ENCODE measurements around the gene PIP4K2A. TPM values are rescaled to one million over a fixed set of nuclear protein-coding genes. Genes with fewer than 3 reads are reported as not detected.
A peak's percentile ranks its signal among the peaks of the same experiment; 100 is the strongest.

Gene PIP4K2A
- total and polyA plus RNA-seq, 4 donors, result 7.3 to 42.2 (median 27.6) TPM

DNA sequence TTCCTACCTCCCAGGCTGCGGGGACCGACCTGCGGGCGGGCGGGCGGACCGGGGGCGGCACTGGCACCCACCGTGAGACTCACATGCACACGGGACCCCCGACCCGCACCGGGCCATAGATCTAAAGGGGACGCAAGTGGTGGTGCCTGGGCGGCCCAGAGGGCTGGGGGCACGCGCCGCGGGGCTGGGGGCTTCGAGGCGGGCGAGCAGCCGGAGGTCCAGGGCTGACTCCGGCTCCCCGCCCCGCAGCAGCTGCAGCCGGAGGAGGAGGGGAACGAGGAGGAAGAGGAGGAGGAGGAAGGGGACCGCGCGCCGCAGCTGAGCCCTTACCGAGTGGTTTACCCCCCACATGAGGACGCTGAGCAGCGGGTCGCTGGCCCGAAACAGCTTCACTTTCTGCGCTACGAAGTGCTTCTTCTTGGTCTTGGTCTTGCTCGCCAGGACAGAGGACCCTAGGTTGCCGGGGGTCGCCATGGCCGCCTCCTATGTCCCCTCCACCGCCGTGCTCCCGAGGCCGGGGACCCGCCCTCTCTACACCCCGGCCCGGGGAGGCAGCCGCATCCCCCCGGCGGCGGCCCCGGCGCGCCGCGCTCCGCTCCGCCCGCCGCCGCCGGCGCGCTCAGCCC lies 412 bp downstream of the PIP4K2A start:
- peaks cover 0 to 9% (median 0%) of the 10 kb centered on the region in 3 donors for H3K27me3 ChIP-seq (ENCODE audit: control insufficient read depth in 3 of 3, insufficient read depth in 3 of 3, low read length in 2 of 3)
- H3K36me3 ChIP-seq (ENCODE audit: control insufficient read depth in 4 of 4, insufficient read depth in 4 of 4, low read length in 4 of 4), result no peaks in the 10 kb centered on the region
- H3K9me3 ChIP-seq (ENCODE audit: control insufficient read depth in 4 of 4, insufficient read depth in 3 of 4, low read length in 3 of 4), result no peaks in the 10 kb centered on the region
- peak overlapping the region; percentile 28 to 94 for H3K27ac ChIP-seq (ENCODE audit: low read depth in 1 of 2, low read length in 1 of 2)
- H3K4me1 ChIP-seq (ENCODE audit: control insufficient read depth in 5 of 5, insufficient read depth in 5 of 5, low read length in 5 of 5), result peaks cover 0 to 19% (median 6%) of the 10 kb centered on the region in 5 donors
- TF ChIP-seq, protein P1, sequence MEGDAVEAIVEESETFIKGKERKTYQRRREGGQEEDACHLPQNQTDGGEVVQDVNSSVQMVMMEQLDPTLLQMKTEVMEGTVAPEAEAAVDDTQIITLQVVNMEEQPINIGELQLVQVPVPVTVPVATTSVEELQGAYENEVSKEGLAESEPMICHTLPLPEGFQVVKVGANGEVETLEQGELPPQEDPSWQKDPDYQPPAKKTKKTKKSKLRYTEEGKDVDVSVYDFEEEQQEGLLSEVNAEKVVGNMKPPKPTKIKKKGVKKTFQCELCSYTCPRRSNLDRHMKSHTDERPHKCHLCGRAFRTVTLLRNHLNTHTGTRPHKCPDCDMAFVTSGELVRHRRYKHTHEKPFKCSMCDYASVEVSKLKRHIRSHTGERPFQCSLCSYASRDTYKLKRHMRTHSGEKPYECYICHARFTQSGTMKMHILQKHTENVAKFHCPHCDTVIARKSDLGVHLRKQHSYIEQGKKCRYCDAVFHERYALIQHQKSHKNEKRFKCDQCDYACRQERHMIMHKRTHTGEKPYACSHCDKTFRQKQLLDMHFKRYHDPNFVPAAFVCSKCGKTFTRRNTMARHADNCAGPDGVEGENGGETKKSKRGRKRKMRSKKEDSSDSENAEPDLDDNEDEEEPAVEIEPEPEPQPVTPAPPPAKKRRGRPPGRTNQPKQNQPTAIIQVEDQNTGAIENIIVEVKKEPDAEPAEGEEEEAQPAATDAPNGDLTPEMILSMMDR (IDR thresholded peaks at IDR 0.05; ENCODE audit: control extremely low read depth, extremely low read depth), result no peak
- DNase-seq (peak in 2 of 3 donors; percentile 42 to 49), ATAC-seq (ENCODE audit: insufficient read depth, low FRiP score) (peak; percentile 13)
- WGBS, 2 donors, result 0 to 1% methylated on average over 56 to 67 of the region's 67 CpGs
- peak overlapping the region; percentile 53 to 79 for H3K9ac ChIP-seq (ENCODE audit: insufficient read depth in 1 of 2, low read length in 2 of 2)
- H3K4me3 ChIP-seq, result peak overlapping the region; percentile 79

DNA sequence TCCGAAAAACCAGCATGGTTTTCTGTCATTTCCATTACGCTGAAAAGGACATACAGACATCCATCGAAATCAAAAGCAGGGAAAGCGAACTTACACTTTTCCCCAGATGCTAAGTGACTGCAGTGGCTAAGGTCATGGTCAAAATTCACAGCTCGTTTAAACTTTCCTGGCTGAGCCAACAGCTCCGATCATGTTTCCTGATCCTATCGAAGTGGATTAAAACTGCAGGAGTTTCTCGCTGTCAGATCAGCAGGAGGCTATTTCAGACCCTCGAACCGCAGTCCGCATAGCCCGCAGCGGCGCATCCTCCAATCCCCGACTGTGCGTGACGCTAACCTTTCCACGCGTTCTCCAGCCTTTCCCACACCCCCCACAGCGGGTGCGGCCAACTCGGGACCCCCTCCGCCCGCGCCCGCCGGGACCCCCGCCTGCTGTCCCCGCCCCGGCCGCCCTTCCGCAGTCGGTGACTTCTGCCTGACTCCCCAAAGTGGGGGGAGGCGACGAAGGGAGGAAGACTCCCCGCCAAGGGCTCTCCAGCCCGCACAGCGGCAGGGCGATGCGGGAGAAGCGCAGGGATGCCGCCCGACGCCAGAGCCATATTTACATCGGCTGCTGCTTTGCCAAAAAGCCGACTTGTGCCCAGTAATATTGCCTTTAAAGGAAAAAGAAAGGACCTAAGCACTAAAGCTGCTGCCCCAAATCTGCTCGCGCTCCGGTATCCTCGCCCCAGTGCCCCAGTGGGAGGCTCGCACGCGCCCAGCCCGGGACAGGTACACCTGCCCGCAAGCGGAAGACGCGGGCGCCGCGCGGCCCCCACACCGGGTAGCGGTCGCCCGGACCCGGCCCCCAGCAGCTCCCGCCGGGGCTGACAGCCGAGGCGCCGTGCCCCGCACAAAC lies 1.2 kb downstream of the PIP4K2A start:
- TF ChIP-seq, protein P1 (IDR thresholded peaks at IDR 0.05; ENCODE audit: control extremely low read depth, extremely low read depth), result no peak
- no peaks in the 10 kb centered on the region for H3K36me3 ChIP-seq (ENCODE audit: control insufficient read depth in 4 of 4, insufficient read depth in 4 of 4, low read length in 4 of 4)
- 1% methylated on average over 63 to 73 of the region's 73 CpGs for WGBS, 2 donors
- DNase-seq, result peak; percentile 28 to 70 (median 67)
- peak overlapping the region; percentile 79 for H3K4me3 ChIP-seq
- peak overlapping the region in 1 of 2 donors; percentile 94 for H3K27ac ChIP-seq (ENCODE audit: low read depth in 1 of 2, low read length in 1 of 2)
- H3K27me3 ChIP-seq (ENCODE audit: control insufficient read depth in 3 of 3, insufficient read depth in 3 of 3, low read length in 2 of 3), result peaks cover 0 to 9% (median 0%) of the 10 kb centered on the region in 3 donors
- peak overlapping the region in 1 of 2 donors; percentile 65 for H3K9ac ChIP-seq (ENCODE audit: insufficient read depth in 1 of 2, low read length in 2 of 2)
- H3K4me1 ChIP-seq (ENCODE audit: control insufficient read depth in 5 of 5, insufficient read depth in 5 of 5, low read length in 5 of 5), result peaks cover 0 to 19% (median 6%) of the 10 kb centered on the region in 5 donors
- no peaks in the 10 kb centered on the region for H3K9me3 ChIP-seq (ENCODE audit: control insufficient read depth in 4 of 4, insufficient read depth in 3 of 4, low read length in 3 of 4)
- ATAC-seq (ENCODE audit: insufficient read depth, low FRiP score), result peak; percentile 13

DNA sequence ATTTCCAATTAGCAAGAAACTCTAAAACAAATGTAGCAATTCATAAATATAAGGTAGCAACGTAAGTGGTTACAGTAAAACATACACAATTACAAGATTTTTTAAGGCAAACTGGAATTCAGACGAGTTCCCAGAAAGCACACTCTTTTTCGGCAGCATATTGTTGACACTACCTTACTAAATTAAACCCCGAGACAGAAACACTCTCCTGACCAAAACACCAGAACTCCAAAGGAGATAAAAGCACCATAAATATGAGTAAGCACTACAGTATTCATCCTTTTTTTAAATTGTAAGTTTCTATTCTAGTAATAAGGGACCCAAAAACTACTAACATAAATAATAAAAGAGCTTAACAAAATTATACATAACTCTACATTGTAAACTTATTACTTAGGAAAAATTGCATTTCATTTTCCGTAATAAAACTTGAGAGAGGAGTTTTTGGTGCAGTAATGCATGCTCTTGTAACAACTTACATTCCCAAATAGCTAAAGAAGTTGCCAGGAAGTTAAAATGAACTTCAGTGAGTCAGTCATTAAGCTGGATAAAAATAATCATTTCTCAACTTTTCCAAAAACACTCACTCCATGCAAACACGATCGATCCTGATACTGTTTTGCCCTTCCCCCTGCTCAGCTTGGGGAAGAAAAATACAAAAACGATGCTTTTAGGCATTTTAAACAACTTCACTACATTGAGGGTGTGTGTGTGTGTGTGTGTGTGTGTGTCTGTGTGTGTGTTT lies 2.0 kb downstream of the PIP4K2A start:
- Histone ChIP-seq H3K4me1 (ENCODE audit: control insufficient read depth in 5 of 5, insufficient read depth in 5 of 5, low read length in 5 of 5) (peaks cover 0 to 19% (median 6%) of the 10 kb centered on the region in 5 donors), H3K27ac (ENCODE audit: low read depth in 1 of 2, low read length in 1 of 2) (peak overlapping the region in 1 of 2 donors; percentile 94), H3K9ac (ENCODE audit: insufficient read depth in 1 of 2, low read length in 2 of 2) (peak overlapping the region in 1 of 2 donors; percentile 65), H3K9me3 (ENCODE audit: control insufficient read depth in 4 of 4, insufficient read depth in 3 of 4, low read length in 3 of 4) (no peaks in the 10 kb centered on the region), H3K4me3 (peak overlapping the region; percentile 79), H3K36me3 (ENCODE audit: control insufficient read depth in 4 of 4, insufficient read depth in 4 of 4, low read length in 4 of 4) (no peaks in the 10 kb centered on the region), H3K27me3 (ENCODE audit: control insufficient read depth in 3 of 3, insufficient read depth in 3 of 3, low read length in 2 of 3) (peaks cover 0 to 9% (median 0%) of the 10 kb centered on the region in 3 donors)
- TF ChIP-seq, protein P1 (IDR thresholded peaks at IDR 0.05; ENCODE audit: control extremely low read depth, extremely low read depth), result no peak
- no peak for DNase-seq
- ATAC-seq (ENCODE audit: insufficient read depth, low FRiP score), result no peak
- WGBS, 2 donors, result 22 to 33% methylated on average over 8 of the region's 8 CpGs

Measured in lung (tissue), 12 donors.